Lung (tissue), 12 donors: ENCODE measurements around the gene NCOA1. TPM values are rescaled to one million over a fixed set of nuclear protein-coding genes. Genes with fewer than 3 reads are reported as not detected.

Source experiments
- ATAC-seq: fragments of 200-7000 bp; cut with Tn5 transposase; one replicate; pipeline ENCODE4 v1.9.1; 2020; ENCODE audit warnings: moderate number of reproducible peaks; ENCODE audit not compliant: insufficient read depth, low FRiP score
- DNase-seq, 3 donors: peaks; one replicate each; pipeline ENCODE4 v3.0.0-alpha.2; 2013 to 2017
- H3K27ac ChIP-seq, 2 donors: one replicate each; pipeline ENCODE4 v1.5.1; 2013; ENCODE audit warnings: mild to moderate bottlenecking in 2 of 2, moderate library complexity in 2 of 2, control low read depth in 1 of 2, inconsistent platforms in 1 of 2, low read depth in 1 of 2, low read length in 1 of 2
- H3K27me3 ChIP-seq, 3 donors: one replicate each; pipeline ENCODE4 v1.5.1; 2013; ENCODE audit warnings: low read length in 2 of 3; ENCODE audit not compliant: control insufficient read depth in 3 of 3, insufficient read depth in 3 of 3
- H3K36me3 ChIP-seq, 4 donors: one replicate each; pipeline ENCODE4 v1.5.1; 2013; ENCODE audit warnings: low read length in 4 of 4, mild to moderate bottlenecking in 1 of 4, moderate library complexity in 1 of 4; ENCODE audit not compliant: control insufficient read depth in 4 of 4, insufficient read depth in 4 of 4
- H3K4me1 ChIP-seq, 5 donors: one replicate each; pipeline ENCODE4 v1.5.1; 2013; ENCODE audit warnings: low read length in 5 of 5, mild to moderate bottlenecking in 2 of 5, moderate library complexity in 1 of 5; ENCODE audit not compliant: control insufficient read depth in 5 of 5, insufficient read depth in 5 of 5
- H3K4me3 ChIP-seq: one replicate; pipeline ENCODE4 v1.5.1; 2013; ENCODE audit warnings: mild to moderate bottlenecking, control low read depth, moderate library complexity
- H3K9ac ChIP-seq, 2 donors: one replicate each; pipeline ENCODE4 v1.5.1; 2013; ENCODE audit warnings: low read length in 2 of 2, control low read depth in 1 of 2; ENCODE audit not compliant: insufficient read depth in 1 of 2
- H3K9me3 ChIP-seq, 4 donors: one replicate each; pipeline ENCODE4 v1.5.1; 2013; ENCODE audit warnings: low read length in 3 of 4, mild to moderate bottlenecking in 1 of 4, moderate library complexity in 1 of 4; ENCODE audit not compliant: control insufficient read depth in 4 of 4, insufficient read depth in 3 of 4
- CTCF ChIP-seq: IDR thresholded peaks from 2 replicates; pipeline ENCODE4 v1.5.1; 2012; ENCODE audit warnings: mild to moderate bottlenecking; ENCODE audit errors: control extremely low read depth, extremely low read depth
- WGBS, 2 donors: extraction: QIAGEN DNeasy Blood & Tissue Kit; methylation state at CpG; one replicate each; pipeline ENCODE4 v1.1.7; 2013; 5-methylcytosine and 5-hydroxymethylcytosine counted together
- polyA plus RNA-seq, 2 donors: library from polyadenylated mRNA; stranded (reverse); fragments of 200-250 nt; gene quantifications; one replicate each; pipeline ENCODE4 v1.2.1, GENCODE V29; 2013
- total RNA-seq, 2 donors: library from RNA; depleted of rRNA in 1 of 2; stranded (reverse); fragments of >200 nt in 1 of 2; gene quantifications; one replicate each; pipeline ENCODE4 v1.2.1, GENCODE V29; 2014 to 2021
- donor health status: control.
- donor health status: control.
- donor health status: Bipolar disorder and iron deficiency.
- donor health status: healthy.
- donor health status: DM: yes; HTN: yes; CAD: no.

NCOA1 gene
- total and polyA plus RNA-seq, 4 donors = 8.3 to 123 (median 27.3) TPM

GRCh38 chr2:24454294-24454693 is 36.8 kb upstream of the NCOA1 start:
- no peaks in the 10 kb centered on the region for H3K27me3 ChIP-seq
- peaks cover 0 to 24% (median 0%) of the 10 kb centered on the region in 5 donors for H3K4me1 ChIP-seq
- TF ChIP-seq CTCF = no peak
- 60 to 61% methylated on average over 12 of the region's 12 CpGs for WGBS, 2 donors
- peak overlapping the region in 1 of 2 donors; percentile 23 for H3K27ac ChIP-seq
- DNase-seq = peak; percentile 60 to 84 (median 84)
- peak overlapping the region; percentile 44 to 73 for H3K9ac ChIP-seq
- ATAC-seq = no peak
- no peak overlapping the region for H3K4me3 ChIP-seq
- H3K9me3 ChIP-seq = peaks cover 0 to 3% (median 1%) of the 10 kb centered on the region in 4 donors
- H3K36me3 ChIP-seq = no peaks in the 10 kb centered on the region

- WGBS, 2 donors = 62 to 73% methylated on average over 8 of the region's 8 CpGs
- H3K4me3 ChIP-seq = no peak overlapping the region
- no peak overlapping the region for H3K9ac ChIP-seq
- no peak for TF ChIP-seq CTCF
- no peak overlapping the region for H3K27ac ChIP-seq
- H3K4me1 ChIP-seq = peaks cover 0 to 24% (median 0%) of the 10 kb centered on the region in 5 donors
- no peaks in the 10 kb centered on the region for H3K27me3 ChIP-seq
- ATAC-seq = peak; percentile 82
- no peaks in the 10 kb centered on the region for H3K9me3 ChIP-seq
- no peak for DNase-seq
- H3K36me3 ChIP-seq = no peaks in the 10 kb centered on the region
Observed at GRCh38 chr2:24456599-24457556, 34.2 kb upstream of the NCOA1 start.

- no peak overlapping the region for H3K9ac ChIP-seq
- ATAC-seq (no peak), DNase-seq (no peak)
- H3K4me3 ChIP-seq = no peak overlapping the region
- peaks cover 0 to 14% (median 0%) of the 10 kb centered on the region in 5 donors for H3K4me1 ChIP-seq
- H3K36me3 ChIP-seq = no peaks in the 10 kb centered on the region
- WGBS, 2 donors = 84 to 86% methylated on average over 5 of the region's 5 CpGs
- no peaks in the 10 kb centered on the region for H3K9me3 ChIP-seq
- H3K27me3 ChIP-seq = no peaks in the 10 kb centered on the region
- no peak overlapping the region for H3K27ac ChIP-seq
- TF ChIP-seq CTCF = no peak
Observed at GRCh38 chr2:24457696-24458386, 33.2 kb upstream of the NCOA1 start.
